Measurements from ENCODE around the gene ATP9B. TPM values are rescaled to one million over a fixed set of nuclear protein-coding genes. Genes with fewer than 3 reads are reported as not detected.

Gene ATP9B
- total RNA-seq, 2 donors from 2014 or later = 27.4 to 29.2 TPM

DNA sequence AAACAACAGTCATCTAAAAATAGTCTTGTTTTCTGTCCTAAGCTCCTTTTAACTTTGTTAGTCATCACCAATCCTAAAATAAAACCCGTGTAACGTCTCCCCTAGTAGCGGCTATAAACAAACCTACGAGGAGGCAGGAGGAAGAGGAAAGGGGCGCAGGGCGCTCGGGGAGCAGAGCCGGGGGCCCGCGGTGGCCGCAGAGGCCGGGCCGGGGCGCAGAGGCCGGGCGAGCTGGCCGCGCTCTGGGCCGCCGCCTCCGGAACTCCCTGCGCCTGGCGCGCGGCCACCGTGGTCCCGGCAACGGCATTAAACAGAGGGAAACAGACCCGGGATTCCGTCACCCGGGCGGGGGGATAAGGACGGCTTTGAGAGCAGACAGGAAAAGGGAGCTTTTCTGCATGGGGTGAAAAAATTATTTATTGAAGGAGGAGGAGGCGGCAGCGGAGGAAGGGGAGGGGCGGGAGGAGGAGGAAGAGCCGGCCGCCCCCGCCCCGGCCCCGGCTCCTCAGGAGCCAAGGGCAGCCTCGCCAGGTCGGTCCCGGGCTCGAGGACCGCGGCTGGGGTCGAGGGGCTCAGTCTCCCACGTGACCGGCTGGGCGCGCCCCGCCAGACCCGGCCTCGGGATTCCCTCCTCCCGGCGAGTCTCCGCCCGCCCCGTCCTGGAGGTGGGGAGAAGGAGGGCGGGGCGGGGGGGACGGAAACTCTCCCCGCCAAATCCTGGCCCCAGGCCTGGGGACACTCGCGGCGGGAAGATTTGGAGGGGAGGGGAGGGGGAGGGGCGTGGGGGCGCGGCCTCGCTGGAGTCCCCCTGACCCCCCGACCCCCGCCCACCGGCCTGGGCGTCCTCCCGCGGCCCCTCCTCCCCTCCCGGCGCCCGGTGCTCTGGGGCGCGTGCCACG lies 324.7 kb downstream of the ATP9B start:
- intact Hi-C loops (cut with DNase I, micrococcal nuclease) = no loop called here
- peak; percentile 70 for ATAC-seq
- DNase-seq = peak; percentile 79 to 81

DNA sequence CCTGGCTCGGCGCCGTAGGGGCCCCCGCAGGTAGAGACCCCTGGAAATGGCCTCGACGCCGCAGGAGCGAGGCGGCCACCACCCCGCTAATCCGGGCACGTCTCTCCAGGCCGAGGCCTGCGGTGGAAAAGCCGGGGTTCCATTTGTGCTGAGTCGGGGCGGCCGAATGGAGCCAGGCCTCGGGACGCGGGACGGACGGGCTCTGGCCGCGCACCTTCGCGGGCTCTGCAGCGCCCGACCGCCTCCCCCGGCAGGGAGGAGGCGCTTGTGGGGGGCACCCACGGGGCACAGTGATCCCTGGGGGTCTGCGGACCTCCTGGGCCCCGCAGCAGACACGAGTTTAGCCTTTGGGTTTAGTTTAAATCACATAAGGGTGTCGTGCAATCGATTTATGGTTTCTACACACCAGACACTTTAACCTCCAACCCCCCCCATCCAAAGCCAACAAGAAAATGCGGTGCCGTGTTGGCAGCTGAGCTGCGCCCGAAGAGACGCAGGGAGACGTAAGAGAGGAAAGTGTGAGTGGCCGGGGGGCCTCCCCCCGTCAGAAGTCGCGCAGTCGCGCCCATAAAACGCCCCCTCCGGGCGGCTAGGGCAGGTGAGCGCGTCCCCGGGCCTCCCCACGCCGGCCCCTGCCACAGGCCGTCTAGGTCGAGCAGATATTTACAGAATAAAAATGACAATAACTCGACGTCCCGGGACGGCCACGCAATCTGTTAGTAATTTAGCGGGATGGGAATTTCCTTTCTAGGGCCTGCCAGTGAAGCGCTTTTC lies 325.5 kb downstream of the ATP9B start:
- ATAC-seq (peak; percentile 37), DNase-seq (no peak)
- intact Hi-C loops (cut with DNase I, micrococcal nuclease) = no loop called here

DNA sequence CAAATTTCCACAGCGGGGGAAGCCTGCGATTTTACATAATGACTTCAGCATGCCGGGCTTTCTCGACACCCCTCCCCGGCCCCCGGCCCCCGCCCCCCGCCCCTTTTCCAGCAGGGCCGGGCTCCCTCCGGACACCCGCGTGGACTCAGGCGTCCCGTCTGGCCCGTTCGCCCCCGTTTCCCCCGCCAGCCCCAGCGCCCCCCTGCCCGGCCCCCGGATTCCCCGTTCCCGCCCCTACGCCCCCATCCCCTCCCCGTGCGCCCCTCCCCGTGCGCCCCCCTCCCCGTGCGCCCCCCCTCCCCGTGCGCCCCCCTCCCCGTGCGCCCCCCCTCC lies 326.1 kb downstream of the ATP9B start:
- ATAC-seq = no peak
- no peak for DNase-seq
- intact Hi-C loops (cut with DNase I, micrococcal nuclease) = no loop called here

DNA sequence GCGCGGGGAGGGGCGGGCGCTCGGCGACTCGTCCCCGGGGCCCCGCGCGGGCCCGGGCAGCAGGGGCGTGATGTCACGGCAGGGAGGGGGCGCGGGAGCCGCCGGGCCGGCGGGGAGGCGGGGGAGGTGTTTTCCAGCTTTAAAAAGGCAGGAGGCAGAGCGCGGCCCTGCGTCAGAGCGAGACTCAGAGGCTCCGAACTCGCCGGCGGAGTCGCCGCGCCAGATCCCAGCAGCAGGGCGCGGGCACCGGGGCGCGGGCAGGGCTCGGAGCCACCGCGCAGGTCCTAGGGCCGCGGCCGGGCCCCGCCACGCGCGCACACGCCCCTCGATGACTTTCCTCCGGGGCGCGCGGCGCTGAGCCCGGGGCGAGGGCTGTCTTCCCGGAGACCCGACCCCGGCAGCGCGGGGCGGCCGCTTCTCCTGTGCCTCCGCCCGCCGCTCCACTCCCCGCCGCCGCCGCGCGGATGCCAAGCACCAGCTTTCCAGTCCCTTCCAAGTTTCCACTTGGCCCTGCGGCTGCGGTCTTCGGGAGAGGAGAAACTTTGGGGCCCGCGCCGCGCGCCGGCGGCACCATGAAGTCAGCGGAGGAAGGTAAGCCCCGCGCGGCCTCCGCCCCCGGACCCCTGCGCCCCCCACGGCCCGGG lies 326.7 kb downstream of the ATP9B start, which contains the start of gene NFATC1:
Gene NFATC1 (plus strand): TSS at position 170 of the 644 bp plus-strand sequence. CDS start 295 bp downstream, at position 465.
- no peak for ATAC-seq

DNA sequence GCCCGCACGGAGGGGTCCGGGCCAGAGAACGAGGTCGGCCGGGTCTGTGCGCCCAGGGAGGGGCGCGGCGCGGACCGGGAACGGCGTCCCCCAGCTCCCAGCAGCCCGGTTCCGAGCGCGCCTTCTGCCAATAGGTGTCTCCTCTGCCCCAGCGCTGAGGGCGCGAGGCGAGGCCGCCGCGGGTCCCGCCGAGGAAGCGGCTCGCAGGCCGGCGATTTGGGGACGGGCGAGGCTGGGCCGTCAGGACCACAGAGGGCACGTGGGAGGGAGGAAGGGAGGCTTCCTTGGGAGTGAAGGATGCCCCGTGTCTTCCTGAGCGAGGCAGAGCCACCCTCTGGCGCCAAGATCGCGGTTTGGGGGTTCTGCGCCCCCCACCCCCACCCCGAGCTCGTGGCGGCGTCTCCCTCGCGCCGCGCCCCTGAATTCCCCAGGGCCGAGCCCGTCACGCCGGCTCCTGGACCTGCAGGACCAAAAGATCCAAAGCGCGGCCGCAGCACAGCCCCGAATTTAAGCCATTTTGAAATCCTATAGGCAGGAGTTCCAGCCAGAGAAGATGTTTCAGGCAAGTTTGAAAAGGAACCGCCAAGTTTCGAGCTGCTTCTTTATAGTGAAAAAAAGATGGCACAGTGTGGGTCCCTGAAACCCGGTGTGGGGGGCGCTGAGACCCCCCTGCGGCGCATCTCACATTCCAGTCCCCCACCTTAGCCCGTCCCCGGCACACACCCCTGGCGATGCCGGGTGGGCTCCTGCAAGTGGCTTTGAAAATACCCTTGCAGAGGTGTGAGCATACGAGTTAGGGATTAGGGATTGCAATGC lies 327.4 kb downstream of the ATP9B start:
- peak in 1 of 2 donors; percentile 63 for DNase-seq
- no peak for ATAC-seq
- intact Hi-C loops (cut with DNase I, micrococcal nuclease) = no loop called here

More for the DNA sequence above, 326.7 kb downstream of the ATP9B start, which contains the start of gene NFATC1:
- intact Hi-C loops (cut with DNase I, micrococcal nuclease) = no loop called here
- peak in 1 of 2 donors; percentile 64 for DNase-seq

DNA sequence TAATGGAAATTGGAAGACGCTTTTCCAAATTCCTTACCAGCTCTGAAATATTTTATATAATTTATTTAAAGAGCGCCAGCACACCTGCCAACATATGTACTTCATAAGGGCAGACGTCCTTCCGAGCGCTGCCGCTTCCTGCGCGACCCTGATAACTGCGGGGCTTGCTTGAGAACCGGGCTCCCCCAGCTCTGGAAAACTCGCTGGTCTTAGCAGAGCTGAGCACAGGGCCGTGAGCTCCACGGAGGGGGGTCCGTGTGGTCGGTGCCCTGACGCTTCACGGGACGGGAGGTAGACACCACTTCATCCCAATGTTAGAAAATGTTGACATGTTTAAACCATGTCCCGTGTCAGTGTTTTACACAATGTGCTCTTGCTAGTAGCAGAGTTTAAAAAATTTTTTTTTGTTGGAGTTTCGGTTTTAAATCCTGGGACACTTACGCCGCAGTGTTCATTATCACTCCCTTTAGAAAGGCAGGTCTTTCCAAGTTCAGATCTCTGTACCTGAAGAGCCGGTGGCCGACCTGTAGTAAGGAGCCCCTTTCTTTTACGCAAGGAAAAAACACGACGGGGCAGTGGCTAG lies 328.1 kb downstream of the ATP9B start:
- intact Hi-C loops (cut with DNase I, micrococcal nuclease) = no loop called here
- ATAC-seq (no peak), DNase-seq (no peak)

DNA sequence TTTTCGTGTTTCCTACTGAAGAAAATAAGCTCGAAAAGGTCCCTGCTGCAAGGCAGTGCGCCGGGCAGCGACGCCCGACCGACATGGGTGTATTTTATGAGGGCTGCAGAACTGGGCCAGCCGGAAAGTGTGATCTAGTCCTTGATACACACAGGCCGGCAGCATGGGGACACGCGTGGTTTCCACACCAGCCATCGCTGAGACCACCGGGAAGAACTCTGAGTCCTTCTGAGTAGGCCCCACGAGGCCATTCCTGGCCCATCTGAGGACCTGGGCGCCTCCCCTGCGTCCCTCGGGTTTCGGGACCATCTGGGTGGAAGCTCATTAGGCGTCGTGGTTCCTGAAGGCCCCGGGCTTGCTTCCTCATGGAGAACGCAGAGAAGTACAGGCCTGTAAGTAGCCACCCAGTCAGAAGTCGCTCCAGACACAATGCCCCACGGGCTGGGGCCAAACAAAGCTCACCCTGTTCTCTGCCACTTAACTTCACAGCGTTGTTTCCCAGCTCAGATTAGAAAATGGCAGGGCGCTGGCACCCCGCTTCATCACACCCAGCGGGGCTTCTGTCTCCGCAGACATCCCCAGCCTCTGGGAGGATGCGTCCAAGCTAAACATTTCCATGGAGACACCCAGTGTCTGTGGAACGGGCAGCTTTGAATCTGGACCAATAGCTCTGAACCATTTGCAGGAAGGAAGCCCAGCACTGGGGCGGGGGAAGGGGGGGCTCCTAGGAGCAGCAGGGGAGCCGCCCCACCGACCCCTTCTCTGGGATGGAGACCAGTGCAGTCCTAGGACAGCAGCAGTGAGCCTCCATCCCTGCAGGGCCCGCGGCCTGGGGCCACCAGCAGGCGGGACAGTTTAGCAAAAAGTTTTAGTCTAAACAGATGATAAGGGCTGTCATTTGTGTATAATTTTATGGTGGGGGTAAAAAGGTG lies 328.9 kb downstream of the ATP9B start:
- DNase-seq = no peak
- intact Hi-C loops (cut with DNase I, micrococcal nuclease) = no loop called here
- no peak for ATAC-seq

DNA sequence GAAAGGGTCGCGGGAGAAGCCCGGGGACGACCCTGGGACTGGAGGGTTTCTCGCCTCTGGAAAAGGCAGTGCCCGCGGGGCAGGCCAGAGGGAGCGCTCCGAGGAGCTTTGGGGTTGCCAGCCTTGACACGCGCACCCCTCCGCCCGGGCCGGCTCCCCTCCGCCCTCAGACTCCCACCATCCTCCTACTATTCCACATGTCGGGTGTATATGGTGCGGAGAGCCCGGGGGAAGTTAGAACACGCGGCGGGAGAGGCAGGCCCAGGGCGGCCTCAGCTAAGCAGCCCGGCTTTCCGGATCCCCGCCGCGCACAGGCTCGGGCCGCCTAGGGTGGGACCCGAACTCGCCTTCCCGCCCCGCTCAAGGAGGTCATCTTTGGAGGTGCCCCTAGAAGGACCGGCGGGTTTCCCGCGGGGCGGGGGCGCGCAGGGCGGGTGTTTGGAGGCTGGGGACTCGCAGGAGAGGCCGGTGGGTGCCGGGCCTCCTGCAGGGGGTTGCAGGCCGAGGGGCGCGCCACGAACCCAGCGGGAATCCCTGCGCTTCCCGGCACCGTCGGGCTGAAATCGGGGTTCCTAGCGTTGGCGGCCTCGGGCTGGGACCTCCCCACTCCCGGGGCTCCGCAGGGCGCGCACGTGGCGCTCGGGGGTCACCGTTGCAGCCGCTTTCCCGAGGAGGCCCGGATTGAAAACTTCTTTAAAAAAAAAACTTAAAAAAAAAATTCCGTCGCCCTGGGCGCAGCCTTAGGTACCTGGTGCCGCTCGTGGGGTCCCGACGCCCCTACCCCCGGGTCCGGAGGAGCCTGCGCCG lies 330.3 kb downstream of the ATP9B start:
- ATAC-seq = peak; percentile 18
- intact Hi-C loops (cut with DNase I, micrococcal nuclease) = no loop called here
- DNase-seq = peak in 1 of 2 donors; percentile 40

DNA sequence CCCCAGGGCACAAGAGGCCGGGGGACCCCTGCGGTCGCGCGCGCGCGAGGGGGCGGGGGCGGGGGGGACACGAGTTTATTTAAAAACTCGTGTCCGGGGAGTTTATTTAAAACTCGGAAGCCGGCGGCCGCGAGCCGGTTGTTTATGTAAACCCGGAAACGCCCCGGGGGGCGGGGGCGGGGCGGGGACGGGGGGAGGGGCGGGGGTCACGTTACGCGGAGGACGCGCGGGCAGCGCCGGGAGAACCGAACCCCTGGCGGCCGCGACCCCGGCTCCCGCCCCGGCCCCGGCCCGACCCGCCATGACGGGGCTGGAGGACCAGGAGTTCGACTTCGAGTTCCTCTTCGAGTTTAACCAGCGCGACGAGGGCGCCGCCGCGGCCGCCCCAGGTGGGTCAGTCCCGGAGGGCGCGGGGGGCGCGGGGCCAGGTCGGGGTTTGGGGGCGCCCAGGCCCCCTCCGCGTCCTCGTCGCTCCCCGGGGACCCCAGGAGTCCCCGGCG lies 330.9 kb downstream of the ATP9B start:
- DNase-seq (peak; percentile 58 to 80), ATAC-seq (peak; percentile 49)
- intact Hi-C loops (cut with DNase I, micrococcal nuclease) = no loop called here

DNA sequence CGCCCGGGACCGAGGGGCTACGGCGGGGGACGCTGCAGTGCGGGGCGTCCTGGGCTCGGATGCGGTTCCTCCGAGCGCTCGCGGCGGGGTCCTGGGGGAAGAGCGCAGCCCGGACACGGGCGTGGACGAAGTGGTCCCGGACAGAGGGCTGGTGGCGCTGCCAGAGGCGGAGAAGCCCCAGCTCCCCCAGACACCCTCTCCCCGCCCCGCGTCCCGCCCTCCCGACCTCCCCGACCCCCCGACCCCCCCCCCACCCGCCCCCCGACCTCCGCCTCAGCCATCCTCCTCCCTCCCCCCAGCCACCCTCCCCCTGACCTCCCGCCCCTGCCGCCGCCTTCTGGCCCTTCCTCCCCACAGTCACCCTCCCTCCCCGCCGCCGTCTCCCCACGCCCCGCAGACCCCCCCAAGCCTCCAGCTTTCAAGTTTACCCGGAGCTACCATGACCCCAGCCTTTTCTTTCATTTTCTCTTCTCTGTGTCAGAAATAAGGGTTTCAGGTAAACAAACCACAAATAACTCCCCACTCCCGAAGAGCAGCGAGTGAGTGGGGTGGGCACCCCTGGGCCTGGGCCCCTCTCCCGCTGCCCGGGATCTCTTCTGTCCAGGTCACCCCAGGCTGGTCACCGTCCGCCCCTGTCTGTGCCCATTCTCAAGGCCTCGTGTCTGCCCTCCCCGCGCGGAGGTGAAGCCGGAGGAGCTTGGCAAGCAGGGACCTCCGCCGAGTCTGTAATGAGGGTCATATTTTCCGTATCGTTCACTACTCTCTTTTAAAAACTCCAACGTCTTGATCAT lies 331.6 kb downstream of the ATP9B start:
- intact Hi-C loops (cut with DNase I, micrococcal nuclease) = no loop called here
- ATAC-seq (no peak), DNase-seq (no peak)

DNA sequence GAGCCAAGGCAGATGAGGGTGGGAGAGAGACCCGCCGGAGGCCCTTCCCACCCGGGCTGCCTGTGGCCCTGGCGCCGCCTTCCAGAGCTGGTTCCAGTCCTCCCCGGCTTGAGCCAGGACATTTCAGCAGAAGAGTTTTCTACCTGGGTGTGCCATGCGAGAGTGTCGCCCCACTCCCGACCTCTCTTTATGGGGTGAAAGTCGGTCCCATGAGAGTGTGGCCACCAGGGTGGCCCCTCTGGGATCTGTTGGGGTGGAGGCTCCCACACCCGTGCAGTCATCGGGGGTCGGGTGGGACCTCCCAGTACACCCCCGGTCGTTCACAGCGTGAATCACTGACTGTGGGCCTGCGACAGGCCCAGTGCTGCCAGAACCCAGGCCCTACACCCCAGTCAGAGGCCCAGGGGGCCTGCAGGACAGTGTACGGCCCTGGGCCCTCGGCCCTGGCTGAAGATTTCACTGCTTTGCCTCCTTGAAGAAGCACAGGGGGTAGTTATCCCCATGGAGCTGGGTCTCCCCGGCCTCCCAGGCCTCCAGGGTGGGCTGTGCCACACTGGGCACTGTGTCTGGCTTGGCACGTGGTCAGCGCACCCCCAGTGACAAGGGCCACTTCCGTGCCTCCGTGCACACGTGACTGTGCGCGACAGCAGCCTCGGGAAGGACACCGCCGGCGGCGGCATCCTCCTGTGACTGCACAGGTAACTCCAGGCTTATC lies 332.5 kb downstream of the ATP9B start:
- no peak for ATAC-seq
- intact Hi-C loops (cut with DNase I, micrococcal nuclease) = no loop called here
- DNase-seq = peak in 1 of 2 donors; percentile 6

DNA sequence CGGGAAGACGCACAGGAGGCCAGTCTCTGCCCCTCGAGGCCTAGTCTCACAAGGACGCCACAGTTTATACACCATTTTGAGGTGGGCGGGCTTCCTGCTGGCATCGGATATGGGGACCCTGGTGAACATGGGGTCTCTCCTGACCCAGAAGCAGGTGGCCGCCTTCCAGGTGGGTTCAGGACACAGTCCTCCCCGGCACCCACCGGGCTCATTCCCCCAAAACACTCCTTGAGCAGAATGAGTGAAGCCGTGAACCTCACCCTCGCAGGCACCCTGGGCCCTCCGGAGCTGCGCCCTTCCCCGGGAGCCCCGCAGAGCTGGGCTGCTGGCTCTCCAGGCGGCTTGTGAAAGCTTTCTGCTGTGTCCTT lies 333.0 kb downstream of the ATP9B start:
- ATAC-seq (no peak), DNase-seq (peak in 1 of 2 donors; percentile 15)
- intact Hi-C loops (cut with DNase I, micrococcal nuclease) = no loop called here

DNA sequence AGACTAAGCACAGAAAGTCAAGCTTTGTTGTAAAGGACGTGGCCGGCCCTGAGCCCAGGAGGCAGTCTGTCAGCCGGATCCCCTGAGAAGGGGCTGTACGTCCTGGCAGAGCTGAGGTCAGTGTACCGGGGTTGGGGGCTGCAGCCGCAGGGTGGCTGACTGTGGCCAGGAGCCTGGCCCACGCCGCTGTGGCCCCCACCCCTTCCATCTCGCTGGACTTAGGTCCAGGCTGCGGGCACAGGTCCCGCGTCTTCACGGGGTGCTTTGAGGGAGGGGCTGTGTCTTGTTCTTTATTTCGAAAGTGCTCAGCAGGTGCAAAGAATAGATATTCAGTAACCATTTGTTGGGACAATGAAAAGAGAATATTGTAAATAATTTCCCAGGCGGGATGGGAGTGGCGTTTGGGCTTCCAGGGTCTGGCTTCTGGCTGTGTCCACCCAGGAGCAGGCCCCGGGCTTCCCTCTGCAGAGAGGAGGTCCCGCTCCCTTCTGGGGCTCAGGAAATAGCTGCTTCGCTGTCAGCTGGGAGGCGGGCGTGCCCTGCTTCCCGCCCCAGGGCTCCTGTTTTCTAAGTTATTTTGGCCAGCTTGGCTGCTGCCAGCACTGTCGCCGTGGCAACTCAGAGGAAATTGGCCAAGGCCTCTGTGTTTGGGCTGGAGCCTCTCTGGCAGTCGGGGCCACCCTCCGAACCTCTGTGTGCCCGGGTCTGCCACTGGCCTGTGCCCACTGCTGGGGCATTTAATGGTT lies 334.0 kb downstream of the ATP9B start:
- intact Hi-C loops (cut with DNase I, micrococcal nuclease) = no loop called here
- DNase-seq = peak in 1 of 2 donors; percentile 51
- no peak for ATAC-seq
